Heart right ventricle (tissue), 16 donors: ENCODE results near the gene FCER1G. TPM values are rescaled to one million over a fixed set of nuclear protein-coding genes. Genes with fewer than 3 reads are reported as not detected.
A peak's percentile ranks its signal among the peaks of the same experiment; 100 is the strongest.

ENCODE experiments used
- ATAC-seq, 8 donors: fragments of 200-7000 bp; cut with Tn5 transposase; one replicate each; pipeline ENCODE4 v1.9.1; 2020; ENCODE audit warnings: mild to moderate bottlenecking in 8 of 8, moderate library complexity in 8 of 8, moderate number of reproducible peaks in 1 of 8
- DNase-seq, 2 donors: peaks; one replicate each; pipeline ENCODE4 v3.0.0-alpha.2; 2020
- H3K27ac ChIP-seq, 10 donors: fragments of 200-600 bp; sonication (generic) in 2 of 10; one replicate each; pipeline versions ENCODE4 v1.5.0 to v1.8.0; 2020 to 2022; ENCODE audit warnings: mild to moderate bottlenecking in 3 of 10
- H3K27me3 ChIP-seq, 7 donors: fragments of 200-600 bp; one replicate each; pipeline ENCODE4 v1.8.0; 2021 to 2022; ENCODE audit warnings: mild to moderate bottlenecking in 2 of 7
- H3K36me3 ChIP-seq, 9 donors: fragments of 200-600 bp; sonication (generic) in 1 of 9; one replicate each; pipeline versions ENCODE4 v1.5.0 to v1.8.0; 2020 to 2022; ENCODE audit warnings: mild to moderate bottlenecking in 2 of 9
- H3K4me1 ChIP-seq, 9 donors: fragments of 200-600 bp; sonication (generic) in 1 of 9; one replicate each; pipeline versions ENCODE4 v1.5.0 to v1.8.0; 2020 to 2022; ENCODE audit warnings: mild to moderate bottlenecking in 4 of 9
- H3K4me3 ChIP-seq, 10 donors: fragments of 200-600 bp; sonication (generic) in 2 of 10; one replicate each; pipeline versions ENCODE4 v1.5.0 to v1.8.0; 2020 to 2022; ENCODE audit warnings: mild to moderate bottlenecking in 7 of 10, moderate library complexity in 2 of 10
- H3K9me3 ChIP-seq, 11 donors: fragments of 200-600 bp in 10 of 11; sonication (generic) in 2 of 11; one replicate each; pipeline versions ENCODE4 v1.5.0 to v1.8.0; 2013 to 2022; ENCODE audit warnings: mild to moderate bottlenecking in 2 of 11, control low read depth in 1 of 11, moderate library complexity in 1 of 11
- CTCF ChIP-seq, 9 donors: fragments of 200-600 bp; sonication (generic) in 2 of 9; IDR thresholded peaks; one replicate each; pipeline versions ENCODE4 v1.5.0 to v1.8.0; 2021 to 2022; ENCODE audit warnings: antibody characterized with exemption in 9 of 9, mild to moderate bottlenecking in 5 of 9, moderate library complexity in 1 of 9
- WGBS, 2 donors: extraction: QIAGEN DNeasy Blood & Tissue Kit; methylation state at CpG; one replicate each; pipeline ENCODE4 v1.1.7; 2013; ENCODE audit warnings: inconsistent platforms in 1 of 2; 5-methylcytosine and 5-hydroxymethylcytosine counted together
- intact Hi-C, 10 donors: fragments of 100-400 bp; cut with DNase I; formaldehyde crosslinking; loops; one replicate each; pipeline versions ENCODE4 v1.11.1 to v1.14.2; 2022
- polyA plus RNA-seq, 2 donors: library from polyadenylated mRNA; stranded (reverse); fragments of 200-250 nt; gene quantifications; one replicate each; pipeline ENCODE4 v1.2.3, GENCODE V29; 2013
- total RNA-seq, 10 donors: library from RNA; stranded (reverse); fragmentation: NEBNext Ultra II Directional in 3 of 10; extraction: Animal tissue kit (Norgen Biotek cat#: 25700) in 3 of 10; gene quantifications; one replicate each; pipeline versions ENCODE4 v1.2.1 to v1.2.4, GENCODE V29; 2021 to 2023
- donor health status: Arrhythmogenic right ventricular cardiomyopathy.
- donor health status: ischemic (EF 13 %, LVEDD 7.1; RV severe dilation, severe dysfunction).
- donor health status: healthy with polysubstance abuse.
- donor health status: DM: no; HTN: yes; CAD: no.
- donor health status: DM: no; HTN: no; CAD: no.
- donor health status: ischemic (EF 25% LVEDD 6.9; RV normal size, moderate dysfunction).
- donor health status: ischemic (EF 25% LVEDD 5.7; RV mildly dilated, moderate dysfunction).
- donor health status: healthy.
- donor health status: DM: yes; HTN: yes; CAD: no.
- donor health status: Ischemic cardiomyopathy.
- donor health status: ischemic (EF 35%, LVEDD 5.7; RV mildly dilated, moderate dysfunction).
- donor health status: nonischemic (EF 11% LVEDD 7.7; RV severe dilation, severe dysfunction).
- donor health status: DM: yes; HTN: yes; CAD: no.
- donor health status: PGD.
- donor health status: ischemic (EF 29% LVEDD 5.4; RV normal size, mild dysfunction).
- donor health status: nonischemic (EF 23%, LVEDD 6.1; RV moderate dilation, normal function).

Gene FCER1G
- total and polyA plus RNA-seq, 12 donors, result 2.0 to 65.8 (median 11.5) TPM

- no peak overlapping the region for H3K4me3 ChIP-seq
- no peak for DNase-seq
- no peak for TF ChIP-seq CTCF (IDR thresholded peaks at IDR 0.05)
- peaks cover 0 to 17% (median 6%) of the 10 kb centered on the region in 9 donors for H3K36me3 ChIP-seq
- H3K9me3 ChIP-seq, result no peaks in the 10 kb centered on the region
- H3K27ac ChIP-seq, result no peak overlapping the region
- intact Hi-C loops, result loop anchor here in 1 of 10 donors (2.0 kb wide), 1 partner anchor 43 kb away; the partner anchor contains the start of gene APOA2
- ATAC-seq, result no peak
- WGBS, 2 donors, result 93 to 95% methylated on average over 3 of the region's 3 CpGs
- H3K4me1 ChIP-seq, result peaks cover 3 to 61% (median 17%) of the 10 kb centered on the region in 9 donors
- no peaks in the 10 kb centered on the region for H3K27me3 ChIP-seq
Observed at GRCh38 chr1:161179698-161180097, 35.4 kb upstream of the FCER1G start.

GRCh38 chr1:161180639-161181038 lies 34.5 kb upstream of the FCER1G start:
- peaks cover 5 to 70% (median 25%) of the 10 kb centered on the region in 9 donors for H3K4me1 ChIP-seq
- peak in 4 of 9 donors; percentile 39 to 51 (median 44) for TF ChIP-seq CTCF (IDR thresholded peaks at IDR 0.05)
- H3K27ac ChIP-seq, result peak overlapping the region in 1 of 10 donors; percentile 45
- WGBS, 2 donors, result 51 to 62% methylated on average over 1 of the region's 1 CpG
- H3K4me3 ChIP-seq, result no peak overlapping the region
- no peaks in the 10 kb centered on the region for H3K27me3 ChIP-seq
- ATAC-seq, result no peak
- H3K36me3 ChIP-seq, result peaks cover 0 to 7% (median 0%) of the 10 kb centered on the region in 9 donors
- intact Hi-C loops, result no loop called here
- no peak for DNase-seq
- no peaks in the 10 kb centered on the region for H3K9me3 ChIP-seq

- DNase-seq, result no peak
- WGBS, 2 donors, result 92 to 100% methylated on average over 1 of the region's 1 CpG
- H3K4me1 ChIP-seq, result peaks cover 8 to 73% (median 28%) of the 10 kb centered on the region in 9 donors
- no peak overlapping the region for H3K4me3 ChIP-seq
- H3K36me3 ChIP-seq, result no peaks in the 10 kb centered on the region
- intact Hi-C loops, result no loop called here
- H3K27me3 ChIP-seq, result no peaks in the 10 kb centered on the region
- no peaks in the 10 kb centered on the region for H3K9me3 ChIP-seq
- ATAC-seq, result no peak
- H3K27ac ChIP-seq, result peak overlapping the region in 2 of 10 donors; percentile 37 to 87
- no peak for TF ChIP-seq CTCF (IDR thresholded peaks at IDR 0.05)
Observed at GRCh38 chr1:161182214-161182613, 32.9 kb upstream of the FCER1G start.

- peaks cover 8 to 94% (median 28%) of the 10 kb centered on the region in 9 donors for H3K4me1 ChIP-seq
- peak; percentile 69 to 93 (median 90) for ATAC-seq
- H3K9me3 ChIP-seq, result no peaks in the 10 kb centered on the region
- H3K36me3 ChIP-seq, result peaks cover 0 to 13% (median 0%) of the 10 kb centered on the region in 9 donors
- no peaks in the 10 kb centered on the region for H3K27me3 ChIP-seq
- intact Hi-C loops, result no loop called here
- no peak overlapping the region for H3K4me3 ChIP-seq
- no peak for TF ChIP-seq CTCF (IDR thresholded peaks at IDR 0.05)
- 0 to 1% methylated on average over 3 of the region's 3 CpGs for WGBS, 2 donors
- H3K27ac ChIP-seq, result peak overlapping the region in 9 of 10 donors; percentile 61 to 88 (median 75)
- peak; percentile 62 to 91 for DNase-seq
Observed at GRCh38 chr1:161185282-161185682, 29.8 kb upstream of the FCER1G start.
